Stimulated activated naive B cell treated with anti-CD40 and anti-IgM and Interleukin-4, amounts not matched to agents 10 μg/mL and 1 μg/mL and 100 μg/mL, for 72 hours (primary cell): ENCODE data around the gene SDC3.

ENCODE experiments used
- ATAC-seq, 2 donors: fragments of 150-1000 bp; cut with Tn5 transposase; replicated peaks; 2 replicates each; pipeline ENCODE4 v1.10.0; 2021; ENCODE audit warnings: moderate library complexity in 1 of 2
- DNase-seq: peaks from one replicate; pipeline ENCODE4 v3.0.0; 2021
- H3K27ac Mint-ChIP-seq: one replicate; pipeline ENCODE4 v1.8.0; 2022; ENCODE audit warnings: mild to moderate bottlenecking, mixed read lengths
- H3K27me3 Mint-ChIP-seq, 2 donors: one replicate each; pipeline ENCODE4 v1.8.0; 2022; ENCODE audit warnings: mixed read lengths in 2 of 2
- H3K36me3 Mint-ChIP-seq, 2 donors: one replicate each; pipeline ENCODE4 v1.8.0; 2022; ENCODE audit warnings: mixed read lengths in 2 of 2, mild to moderate bottlenecking in 1 of 2
- H3K4me1 Mint-ChIP-seq, 2 donors: one replicate each; pipeline ENCODE4 v1.8.0; 2022; ENCODE audit warnings: mixed read lengths in 2 of 2, mild to moderate bottlenecking in 1 of 2
- H3K4me3 Mint-ChIP-seq, 2 donors: one replicate each; pipeline ENCODE4 v1.8.0; 2022; ENCODE audit warnings: mild to moderate bottlenecking in 2 of 2, mixed read lengths in 2 of 2, moderate library complexity in 1 of 2
- H3K9me3 Mint-ChIP-seq, 2 donors: one replicate each; pipeline ENCODE4 v1.8.0; 2022; ENCODE audit warnings: mixed read lengths in 2 of 2, mild to moderate bottlenecking in 1 of 2

The SDC3 gene

DNA sequence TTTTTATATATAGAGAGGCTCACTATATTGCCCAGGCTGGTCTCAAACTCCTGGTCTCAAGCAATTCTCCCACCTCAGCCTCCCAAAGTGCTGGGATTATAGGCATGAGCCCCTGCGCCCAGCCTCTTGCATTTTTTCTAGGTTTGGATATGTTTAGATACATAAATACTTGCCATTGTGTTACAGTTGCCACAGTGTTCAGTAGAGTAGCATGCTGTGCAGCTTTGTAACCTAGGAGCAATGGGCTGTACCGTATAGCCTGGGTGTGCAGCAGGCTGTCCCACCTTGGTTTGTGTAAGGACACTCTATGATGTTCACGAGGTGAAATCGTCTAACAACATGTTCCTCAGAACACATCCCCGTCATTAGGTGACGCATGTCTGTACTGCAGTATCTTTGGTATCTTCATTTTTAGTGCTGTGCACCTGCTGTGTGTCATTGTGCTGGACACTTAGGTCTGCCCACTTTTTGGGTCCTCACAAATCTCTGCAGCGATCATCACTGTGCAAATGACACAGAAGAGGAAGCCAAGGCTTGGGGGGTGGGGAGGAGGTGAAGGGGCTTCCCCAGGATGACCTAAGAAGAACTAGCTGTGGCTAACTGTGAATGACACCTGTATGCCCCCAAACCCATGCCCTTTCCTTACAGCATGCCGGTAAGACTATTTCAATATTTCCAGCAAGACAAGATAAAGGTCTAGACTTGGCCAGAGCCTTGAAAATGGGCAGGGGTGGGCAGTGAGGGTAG is 44.5 kb downstream of the SDC3 start:
- H3K27ac Mint-ChIP-seq = no peak overlapping the region
- H3K9me3 Mint-ChIP-seq = no peaks in the 10 kb centered on the region
- peaks cover 40 to 65% of the 10 kb centered on the region in 2 donors for H3K27me3 Mint-ChIP-seq
- no peak for DNase-seq
- no peak overlapping the region for H3K4me3 Mint-ChIP-seq
- H3K36me3 Mint-ChIP-seq = no peaks in the 10 kb centered on the region
- peak; percentile 50 to 54 for ATAC-seq
- peaks cover 11 to 22% of the 10 kb centered on the region in 2 donors for H3K4me1 Mint-ChIP-seq

DNA sequence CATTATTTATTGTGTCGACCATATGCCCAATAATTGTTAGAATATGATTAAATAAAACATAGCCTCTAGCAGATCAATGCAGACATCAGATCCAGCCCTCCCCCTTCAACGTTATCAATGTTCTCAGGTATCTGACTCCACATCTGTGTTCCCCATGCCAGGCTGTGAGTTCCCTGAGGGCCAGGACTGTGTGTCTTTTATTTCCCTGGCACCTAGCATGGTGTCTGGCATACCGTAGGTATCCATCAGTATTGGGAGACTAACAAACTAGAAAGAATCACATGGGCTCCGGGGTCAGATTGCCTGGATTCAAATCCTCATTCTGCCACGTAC is 48.3 kb downstream of the SDC3 start:
- H3K9me3 Mint-ChIP-seq = no peaks in the 10 kb centered on the region
- ATAC-seq = no peak
- H3K4me1 Mint-ChIP-seq = peaks cover 22 to 26% of the 10 kb centered on the region in 2 donors
- no peaks in the 10 kb centered on the region for H3K36me3 Mint-ChIP-seq
- no peak overlapping the region for H3K4me3 Mint-ChIP-seq
- DNase-seq = no peak
- peaks cover 57 to 70% of the 10 kb centered on the region in 2 donors for H3K27me3 Mint-ChIP-seq
- no peak overlapping the region for H3K27ac Mint-ChIP-seq

DNA sequence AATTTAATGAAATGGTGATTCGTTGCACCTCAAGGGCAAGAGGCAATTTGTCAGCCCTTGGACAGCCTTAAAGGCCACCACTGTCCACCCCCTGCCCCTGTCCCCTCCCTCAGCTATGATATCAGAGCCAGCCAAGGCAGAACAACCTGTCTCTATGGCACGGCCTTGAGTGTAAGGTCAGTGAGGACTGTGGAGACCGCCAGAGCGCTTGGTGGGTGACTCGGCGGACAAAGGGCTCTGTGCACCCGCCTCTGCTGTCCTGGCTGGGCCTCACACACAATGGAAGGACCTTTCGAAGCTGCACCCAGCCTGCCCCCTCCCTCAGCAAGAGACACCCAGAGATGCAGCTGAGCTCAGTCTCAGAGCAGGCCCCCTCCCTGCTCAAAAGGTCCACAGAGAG is 50.6 kb downstream of the SDC3 start:
- Mint-ChIP-seq H3K9me3 (no peaks in the 10 kb centered on the region), H3K4me3 (no peak overlapping the region), H3K27ac (no peak overlapping the region), H3K36me3 (no peaks in the 10 kb centered on the region), H3K4me1 (peaks cover 24 to 26% of the 10 kb centered on the region in 2 donors), H3K27me3 (peaks cover 49 to 67% of the 10 kb centered on the region in 2 donors)
- ATAC-seq = no peak
- no peak for DNase-seq

DNA sequence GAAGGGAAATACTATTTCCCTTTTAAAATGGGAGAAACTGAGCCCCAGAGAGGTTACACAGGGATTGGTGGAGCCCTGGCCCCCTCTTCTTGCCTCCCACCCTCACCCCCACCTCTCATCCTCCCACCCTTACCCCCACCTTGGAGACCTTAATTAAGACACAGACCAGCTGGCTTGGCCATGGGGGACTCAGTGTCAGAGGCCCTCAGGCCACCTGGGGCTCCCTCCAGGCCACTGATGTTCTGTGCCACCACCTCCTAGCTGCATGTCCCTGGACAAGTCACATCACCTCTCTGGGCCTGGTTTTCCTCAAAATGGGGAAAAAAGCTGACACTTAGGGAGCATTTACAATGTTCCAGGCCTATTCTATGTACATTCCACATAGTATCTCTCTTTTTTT is 51.5 kb downstream of the SDC3 start:
- Mint-ChIP-seq H3K4me1 (peaks cover 24 to 26% of the 10 kb centered on the region in 2 donors), H3K4me3 (no peak overlapping the region), H3K27ac (no peak overlapping the region), H3K9me3 (no peaks in the 10 kb centered on the region), H3K27me3 (peaks cover 46 to 67% of the 10 kb centered on the region in 2 donors), H3K36me3 (no peaks in the 10 kb centered on the region)
- ATAC-seq (no peak), DNase-seq (no peak)

DNA sequence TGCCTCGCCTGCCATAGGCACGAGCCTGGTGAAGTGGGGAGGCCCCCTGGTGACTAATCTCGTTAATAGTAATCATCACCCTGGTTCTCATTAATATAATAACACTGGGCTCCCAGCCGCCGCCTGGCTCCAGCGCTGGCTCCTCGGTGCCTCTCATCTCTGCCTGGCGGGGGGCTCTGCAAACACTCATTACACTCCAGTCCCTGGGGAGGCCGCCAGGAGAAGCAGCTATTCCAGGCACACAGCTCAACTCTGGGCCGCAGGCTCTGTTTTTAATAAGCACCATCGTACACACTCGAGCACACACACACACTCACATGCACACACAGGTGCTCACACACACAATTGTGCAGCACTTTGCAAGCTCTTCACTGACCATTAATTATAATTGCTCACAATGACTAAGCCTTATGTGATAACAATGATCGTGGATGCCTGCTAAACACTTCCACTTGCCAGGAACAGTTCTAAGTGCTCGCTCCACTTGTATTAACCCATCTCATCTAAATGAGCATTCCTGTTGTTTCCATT is 52.2 kb downstream of the SDC3 start:
- Mint-ChIP-seq H3K36me3 (no peaks in the 10 kb centered on the region), H3K4me3 (no peak overlapping the region), H3K27me3 (peaks cover 46 to 66% of the 10 kb centered on the region in 2 donors), H3K4me1 (peaks cover 24 to 26% of the 10 kb centered on the region in 2 donors), H3K27ac (no peak overlapping the region), H3K9me3 (no peaks in the 10 kb centered on the region)
- peak; percentile 52 to 55 for ATAC-seq
- DNase-seq = no peak

DNA sequence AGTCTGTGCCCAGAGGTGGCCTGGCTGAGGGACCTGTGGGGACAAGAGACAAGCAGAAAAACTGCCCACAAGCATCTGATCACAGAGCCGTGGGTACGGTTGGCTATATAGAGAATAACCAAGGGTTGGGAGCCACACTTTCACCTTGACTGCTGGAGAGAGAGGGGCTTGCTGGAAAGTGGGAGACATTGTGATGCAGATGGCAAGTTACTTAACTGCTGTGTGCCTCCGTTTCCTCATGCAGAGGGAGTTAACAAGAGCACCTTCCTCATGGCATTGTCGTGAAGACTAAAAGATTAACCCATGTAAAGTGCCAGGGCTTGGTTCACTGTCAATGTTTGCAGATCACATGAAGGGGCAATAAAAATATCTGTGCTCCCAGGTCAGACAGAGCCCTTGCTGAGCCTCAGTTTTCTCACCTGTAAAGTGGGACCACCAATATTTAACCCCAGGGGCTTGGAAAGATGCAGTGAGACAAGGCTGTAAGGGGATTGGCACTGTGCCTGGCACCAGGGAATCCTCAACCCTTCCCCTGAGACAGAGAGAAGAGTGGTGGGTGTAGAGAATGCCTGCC is 52.8 kb downstream of the SDC3 start:
- H3K27ac Mint-ChIP-seq = no peak overlapping the region
- peaks cover 24 to 26% of the 10 kb centered on the region in 2 donors for H3K4me1 Mint-ChIP-seq
- no peaks in the 10 kb centered on the region for H3K9me3 Mint-ChIP-seq
- H3K27me3 Mint-ChIP-seq = peaks cover 41 to 60% of the 10 kb centered on the region in 2 donors
- ATAC-seq (no peak), DNase-seq (no peak)
- H3K36me3 Mint-ChIP-seq = no peaks in the 10 kb centered on the region
- no peak overlapping the region for H3K4me3 Mint-ChIP-seq

DNA sequence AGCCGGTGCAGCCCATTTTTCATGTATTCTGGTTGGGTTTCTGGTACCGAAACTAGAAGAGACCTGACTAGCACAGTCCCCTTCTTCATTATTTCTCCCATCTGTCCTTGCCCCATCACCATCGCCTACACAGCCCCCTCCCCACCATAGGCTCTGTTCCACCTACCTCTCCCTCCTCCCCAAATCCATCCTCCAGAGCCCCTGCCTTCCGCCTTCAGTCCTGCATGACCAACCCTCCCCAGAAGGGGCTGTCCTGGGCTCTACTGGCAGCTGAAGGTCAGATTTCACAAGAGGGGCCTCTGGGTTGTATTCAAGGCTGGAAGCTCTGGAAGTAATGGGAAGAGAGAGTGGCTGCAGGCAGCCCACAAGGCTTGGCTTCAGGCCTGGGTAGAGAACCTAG is 55.2 kb downstream of the SDC3 start:
- no peak for ATAC-seq
- peaks cover 42 to 54% of the 10 kb centered on the region in 2 donors for H3K27me3 Mint-ChIP-seq
- no peak overlapping the region for H3K27ac Mint-ChIP-seq
- H3K4me1 Mint-ChIP-seq = peaks cover 9 to 14% of the 10 kb centered on the region in 2 donors
- no peak overlapping the region for H3K4me3 Mint-ChIP-seq
- H3K9me3 Mint-ChIP-seq = no peaks in the 10 kb centered on the region
- no peaks in the 10 kb centered on the region for H3K36me3 Mint-ChIP-seq
- DNase-seq = no peak

DNA sequence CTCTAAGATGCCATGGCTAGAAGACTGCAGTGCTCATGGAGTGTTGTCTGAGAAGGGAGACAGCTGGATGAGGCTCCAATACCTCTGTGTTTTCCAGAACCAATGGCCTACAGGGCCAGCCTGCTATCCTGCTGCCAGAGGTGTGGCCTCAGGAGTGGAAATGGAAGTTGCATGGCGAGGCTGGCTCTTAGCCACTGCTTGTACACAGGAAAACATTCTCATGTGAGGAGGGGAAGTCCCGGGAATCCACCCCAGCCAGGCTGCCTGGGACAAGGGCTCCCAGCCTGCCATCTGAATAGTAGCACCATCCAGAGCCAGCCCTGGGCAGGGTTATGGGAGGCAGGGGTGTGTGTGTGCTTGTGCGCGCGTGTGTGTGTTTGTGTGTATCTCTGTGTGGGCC is 56.5 kb downstream of the SDC3 start:
- no peak overlapping the region for H3K27ac Mint-ChIP-seq
- no peaks in the 10 kb centered on the region for H3K36me3 Mint-ChIP-seq
- DNase-seq (no peak), ATAC-seq (no peak)
- H3K9me3 Mint-ChIP-seq = no peaks in the 10 kb centered on the region
- no peak overlapping the region for H3K4me3 Mint-ChIP-seq
- H3K4me1 Mint-ChIP-seq = peaks cover 6 to 13% of the 10 kb centered on the region in 2 donors
- H3K27me3 Mint-ChIP-seq = peaks cover 47 to 57% of the 10 kb centered on the region in 2 donors

DNA sequence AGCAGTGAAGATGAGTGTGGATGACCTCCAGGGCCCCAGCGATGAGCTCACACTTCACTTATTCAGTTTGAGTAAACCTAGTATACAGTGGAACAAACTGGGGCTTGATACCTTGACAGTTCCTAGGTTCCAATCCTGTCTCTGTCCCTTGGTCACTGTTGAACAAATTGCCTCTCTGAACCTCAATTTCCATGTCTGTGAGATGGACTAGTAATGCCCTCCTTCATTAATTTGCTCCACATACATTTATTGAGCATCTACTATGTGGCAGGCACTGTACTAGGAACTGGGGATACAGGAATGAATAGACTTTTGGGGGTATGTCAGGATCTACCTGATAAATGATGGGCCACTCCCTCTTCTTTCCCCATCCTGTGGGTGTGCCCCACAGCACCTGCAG is 57.3 kb downstream of the SDC3 start:
- Mint-ChIP-seq H3K36me3 (no peaks in the 10 kb centered on the region), H3K9me3 (no peaks in the 10 kb centered on the region), H3K4me1 (peaks cover 6 to 13% of the 10 kb centered on the region in 2 donors), H3K4me3 (no peak overlapping the region), H3K27me3 (peaks cover 49 to 57% of the 10 kb centered on the region in 2 donors), H3K27ac (no peak overlapping the region)
- DNase-seq (no peak), ATAC-seq (no peak)

DNA sequence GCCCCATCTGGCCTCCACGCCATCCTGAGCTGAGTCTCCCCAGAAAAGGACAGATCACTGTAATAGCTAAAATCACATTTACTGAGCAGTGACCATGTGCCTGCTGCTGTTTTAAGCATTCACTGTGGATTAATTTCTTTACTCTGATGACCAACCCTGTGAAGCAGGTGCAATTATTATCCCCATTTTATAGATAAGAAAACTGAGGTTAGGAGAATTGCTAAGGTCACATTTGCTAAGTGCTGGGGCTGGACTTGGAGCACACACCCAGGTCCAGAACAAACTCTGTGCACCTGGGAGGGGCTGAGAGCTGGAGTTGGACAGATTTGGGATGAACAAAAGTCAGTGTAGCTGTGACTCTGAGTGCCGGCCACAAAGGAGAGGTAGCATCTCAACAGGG is 58.0 kb downstream of the SDC3 start:
- H3K27ac Mint-ChIP-seq = no peak overlapping the region
- DNase-seq = no peak
- no peaks in the 10 kb centered on the region for H3K36me3 Mint-ChIP-seq
- H3K9me3 Mint-ChIP-seq = no peaks in the 10 kb centered on the region
- peaks cover 6 to 11% of the 10 kb centered on the region in 2 donors for H3K4me1 Mint-ChIP-seq
- H3K27me3 Mint-ChIP-seq = peaks cover 53 to 57% of the 10 kb centered on the region in 2 donors
- H3K4me3 Mint-ChIP-seq = no peak overlapping the region
- no peak for ATAC-seq

DNA sequence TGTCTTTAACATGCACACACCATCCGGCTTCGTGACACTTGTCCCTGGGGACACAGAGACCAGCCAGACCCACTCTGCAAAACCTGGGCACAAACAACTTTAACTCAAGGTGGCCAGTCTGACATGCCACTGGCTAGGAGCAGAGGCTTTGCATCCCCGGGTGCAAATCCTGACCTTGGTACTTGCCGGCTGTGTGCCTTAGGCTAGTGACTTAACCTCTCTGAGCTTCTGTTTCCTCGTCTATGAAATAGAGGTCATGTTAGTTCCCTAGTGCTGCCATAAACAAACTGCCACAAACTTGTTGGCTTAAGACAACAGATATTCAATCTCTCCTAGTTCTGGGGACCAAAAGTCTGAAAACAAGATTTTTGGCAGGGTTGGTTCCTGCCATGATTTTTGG is 60.4 kb downstream of the SDC3 start:
- no peak overlapping the region for H3K27ac Mint-ChIP-seq
- H3K36me3 Mint-ChIP-seq = no peaks in the 10 kb centered on the region
- H3K4me1 Mint-ChIP-seq = peaks cover 0 to 3% of the 10 kb centered on the region in 2 donors
- no peak overlapping the region for H3K4me3 Mint-ChIP-seq
- DNase-seq (no peak), ATAC-seq (no peak)
- H3K9me3 Mint-ChIP-seq = no peaks in the 10 kb centered on the region
- peaks cover 67 to 70% of the 10 kb centered on the region in 2 donors for H3K27me3 Mint-ChIP-seq

DNA sequence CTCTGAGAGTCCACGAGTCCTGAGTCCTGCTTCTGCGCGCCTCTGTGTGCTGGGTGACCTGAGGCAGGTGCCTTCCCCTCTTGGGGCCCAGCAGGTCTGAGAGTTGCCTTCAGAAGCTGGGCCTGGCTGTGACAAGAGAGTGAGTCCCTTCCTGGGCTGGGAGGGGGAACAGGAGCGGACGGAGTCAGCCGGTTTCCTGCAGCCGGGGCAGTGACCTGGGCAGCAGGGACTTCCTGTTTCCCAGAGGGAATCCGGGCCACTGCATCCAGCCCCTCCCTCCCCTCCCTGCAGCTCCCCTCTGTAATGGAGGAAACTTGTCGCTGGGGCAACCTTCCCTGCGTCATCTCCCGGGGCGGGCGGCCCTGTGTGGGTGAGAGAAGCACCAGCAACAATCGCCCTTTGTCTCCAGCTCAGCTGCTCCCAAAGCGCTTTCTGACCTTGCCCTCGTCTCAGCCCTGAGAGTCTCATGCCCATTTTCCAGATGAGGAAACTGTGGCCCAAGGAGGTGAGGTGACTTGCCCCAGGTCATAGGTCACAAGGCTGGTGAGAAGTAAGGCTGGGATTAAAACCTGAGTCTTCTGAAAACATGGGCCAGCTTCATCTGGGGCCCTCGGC is 61.1 kb downstream of the SDC3 start:
- DNase-seq (no peak), ATAC-seq (peak in 1 of 2 donors; percentile 43)
- Mint-ChIP-seq H3K4me3 (no peak overlapping the region), H3K27me3 (peaks cover 73 to 75% of the 10 kb centered on the region in 2 donors), H3K27ac (no peak overlapping the region), H3K4me1 (peaks cover 0 to 3% of the 10 kb centered on the region in 2 donors), H3K9me3 (no peaks in the 10 kb centered on the region), H3K36me3 (no peaks in the 10 kb centered on the region)

DNA sequence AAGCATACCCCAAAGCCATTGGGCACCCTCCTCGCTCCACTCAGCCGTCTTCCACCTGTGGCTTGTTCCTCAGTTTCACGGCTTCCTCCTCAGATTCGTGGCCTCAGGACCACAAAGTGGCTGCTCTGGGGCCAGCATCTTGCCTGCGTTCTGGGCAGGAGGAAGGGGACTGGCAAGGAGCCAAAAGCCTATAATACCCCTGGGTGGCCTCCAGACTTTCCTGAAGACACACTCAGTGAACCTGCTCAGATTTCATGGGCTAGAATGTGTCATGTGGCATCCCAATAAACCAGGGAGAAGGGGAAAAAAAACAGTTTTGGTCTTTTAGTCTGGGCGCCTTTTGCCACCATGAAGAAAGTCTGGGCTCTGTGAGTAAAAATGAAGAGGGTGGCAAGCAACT is 62.0 kb downstream of the SDC3 start:
- Mint-ChIP-seq H3K4me3 (no peak overlapping the region), H3K36me3 (no peaks in the 10 kb centered on the region), H3K27ac (no peak overlapping the region), H3K4me1 (peaks cover 0 to 3% of the 10 kb centered on the region in 2 donors), H3K27me3 (peaks cover 81 to 82% of the 10 kb centered on the region in 2 donors), H3K9me3 (no peaks in the 10 kb centered on the region)
- ATAC-seq = no peak
- no peak for DNase-seq

DNA sequence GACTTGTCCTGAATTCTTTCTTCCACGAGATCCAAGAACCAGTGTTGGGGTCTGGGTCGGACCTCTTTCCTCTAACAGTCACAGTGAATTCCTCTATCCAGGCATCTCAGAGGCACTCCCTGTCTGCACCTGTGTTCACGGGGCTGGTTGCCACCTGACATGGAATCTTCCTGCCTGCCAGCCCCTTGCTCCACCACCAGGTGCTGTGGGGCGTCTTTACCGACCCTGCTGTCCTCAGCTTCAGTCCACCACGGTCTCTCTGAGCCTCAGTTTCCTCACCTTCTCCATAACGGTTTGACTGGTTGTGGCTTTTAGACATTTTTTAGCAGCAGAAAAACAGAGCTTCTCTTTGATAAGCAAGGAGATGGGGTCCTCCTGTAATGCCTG is 62.7 kb downstream of the SDC3 start:
- no peak for ATAC-seq
- Mint-ChIP-seq H3K27ac (no peak overlapping the region), H3K27me3 (peaks cover 87 to 89% of the 10 kb centered on the region in 2 donors)

More for the DNA sequence above, 62.7 kb downstream of the SDC3 start:
- no peaks in the 10 kb centered on the region for H3K36me3 Mint-ChIP-seq
- no peak for DNase-seq
- H3K9me3 Mint-ChIP-seq = no peaks in the 10 kb centered on the region
- peaks cover 0 to 3% of the 10 kb centered on the region in 2 donors for H3K4me1 Mint-ChIP-seq
- H3K4me3 Mint-ChIP-seq = no peak overlapping the region
